Bronchial epithelial cell (primary cell): ENCODE data around the gene SPTBN1. TPM values are rescaled to one million over a fixed set of nuclear protein-coding genes. Genes with fewer than 3 reads are reported as not detected.

Experiments used
- DNase-seq: peaks from one replicate; pipeline ENCODE4 v3.0.0-alpha.2; 2010; ENCODE audit warnings: low read depth
- FAIRE-seq: peaks from 2 replicates; lab custom pipeline; 2011; peaks lifted over from hg19 to GRCh38; lab: Jason Lieb, UNC
- H3K27me3 ChIP-seq: 2 replicates; pipeline ENCODE4 v1.5.1; 2011; ENCODE audit warnings: low read length; ENCODE audit not compliant: control insufficient read depth, insufficient read depth
- H3K36me3 ChIP-seq: 2 replicates; pipeline ENCODE4 v1.5.1; 2011; ENCODE audit warnings: low read length; ENCODE audit not compliant: control insufficient read depth, insufficient read depth
- H3K4me3 ChIP-seq: 2 replicates; pipeline ENCODE4 v1.5.1; 2011; ENCODE audit warnings: mild to moderate bottlenecking, low read depth, low read length, control low read depth
- CTCF ChIP-seq: IDR thresholded peaks from 2 replicates; pipeline ENCODE4 v1.5.1; 2011; ENCODE audit warnings: mild to moderate bottlenecking, moderate library complexity, low read length, control low read depth, inconsistent platforms; ENCODE audit not compliant: insufficient read depth, severe bottlenecking
- total RNA-seq: library from RNA; depleted of rRNA; stranded (reverse); fragments of >200 nt; gene quantifications from 2 replicates; pipeline ENCODE4 v1.2.1, GENCODE V29; 2014

The SPTBN1 gene
- total RNA-seq, 1 donor from 2014 or later, result 339 TPM

GRCh38 chr2:54681416-54681815 lies 225.3 kb downstream of the SPTBN1 start:
- FAIRE-seq, result no peak
- Histone ChIP-seq H3K27me3 (no peaks in the 10 kb centered on the region), H3K36me3 (no peaks in the 10 kb centered on the region), H3K4me3 (no peak overlapping the region)
- DNase-seq, result no peak
- TF ChIP-seq CTCF, result no peak

- H3K4me3 ChIP-seq, result no peak overlapping the region
- TF ChIP-seq CTCF, result no peak
- FAIRE-seq (no peak), DNase-seq (no peak)
- no peaks in the 10 kb centered on the region for H3K36me3 ChIP-seq
- H3K27me3 ChIP-seq, result no peaks in the 10 kb centered on the region
Observed at GRCh38 chr2:54683596-54683995, 227.5 kb downstream of the SPTBN1 start.

GRCh38 chr2:54685263-54685775 lies 229.2 kb downstream of the SPTBN1 start:
- Histone ChIP-seq H3K27me3 (no peaks in the 10 kb centered on the region), H3K36me3 (no peaks in the 10 kb centered on the region), H3K4me3 (no peak overlapping the region)
- no peak for FAIRE-seq
- TF ChIP-seq CTCF, result no peak
- DNase-seq, result no peak

GRCh38 chr2:54687595-54688152 lies 231.5 kb downstream of the SPTBN1 start:
- no peak overlapping the region for H3K4me3 ChIP-seq
- TF ChIP-seq CTCF, result no peak
- DNase-seq (no peak), FAIRE-seq (no peak)
- no peaks in the 10 kb centered on the region for H3K36me3 ChIP-seq
- no peaks in the 10 kb centered on the region for H3K27me3 ChIP-seq

GRCh38 chr2:54691445-54692135 lies 235.5 kb downstream of the SPTBN1 start:
- no peak overlapping the region for H3K4me3 ChIP-seq
- no peaks in the 10 kb centered on the region for H3K36me3 ChIP-seq
- DNase-seq (no peak), FAIRE-seq (no peak)
- TF ChIP-seq CTCF, result no peak
- no peaks in the 10 kb centered on the region for H3K27me3 ChIP-seq
